Effector CD4-positive, alpha-beta T cell (primary cell): ENCODE data around the gene IL26. TPM values are rescaled to one million over a fixed set of nuclear protein-coding genes. Genes with fewer than 3 reads are reported as not detected.

ENCODE experiments used
- DNase-seq: peaks from one replicate; pipeline ENCODE4 v3.0.0-alpha.2; 2020
- total RNA-seq: gene quantifications from one replicate; lab custom pipeline; 2026; lab: John Stamatoyannopoulos, UW

Gene IL26, protein sequence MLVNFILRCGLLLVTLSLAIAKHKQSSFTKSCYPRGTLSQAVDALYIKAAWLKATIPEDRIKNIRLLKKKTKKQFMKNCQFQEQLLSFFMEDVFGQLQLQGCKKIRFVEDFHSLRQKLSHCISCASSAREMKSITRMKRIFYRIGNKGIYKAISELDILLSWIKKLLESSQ
- total RNA-seq = not detected

- DNase-seq = no peak
Measured at GRCh38 chr12:68225576-68226476, at the start of gene IL26. TSS of gene IL26 (minus strand) at chr12:68225810. CDS start at chr12:68225756, 54 bp downstream.

DNA sequence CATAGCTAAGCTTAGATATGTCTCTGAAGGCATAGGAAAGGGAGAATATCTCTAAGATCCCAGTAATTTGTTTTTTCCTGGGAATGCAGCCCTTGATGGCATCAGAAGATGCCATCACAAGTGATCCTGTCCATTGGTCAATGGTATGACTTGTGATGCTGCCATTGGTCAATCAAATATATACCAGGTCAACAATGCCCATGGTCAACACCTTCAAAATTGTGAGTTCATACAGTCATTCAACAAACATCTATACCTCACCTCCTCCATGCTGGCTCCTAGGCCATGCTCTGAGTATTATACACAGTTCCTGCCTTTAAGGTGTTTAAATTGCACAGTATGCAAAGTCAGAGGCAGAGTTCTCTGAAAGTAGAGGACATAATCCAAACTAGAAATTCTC lies 47.1 kb upstream of the IL26 start:
- DNase-seq = no peak

DNA sequence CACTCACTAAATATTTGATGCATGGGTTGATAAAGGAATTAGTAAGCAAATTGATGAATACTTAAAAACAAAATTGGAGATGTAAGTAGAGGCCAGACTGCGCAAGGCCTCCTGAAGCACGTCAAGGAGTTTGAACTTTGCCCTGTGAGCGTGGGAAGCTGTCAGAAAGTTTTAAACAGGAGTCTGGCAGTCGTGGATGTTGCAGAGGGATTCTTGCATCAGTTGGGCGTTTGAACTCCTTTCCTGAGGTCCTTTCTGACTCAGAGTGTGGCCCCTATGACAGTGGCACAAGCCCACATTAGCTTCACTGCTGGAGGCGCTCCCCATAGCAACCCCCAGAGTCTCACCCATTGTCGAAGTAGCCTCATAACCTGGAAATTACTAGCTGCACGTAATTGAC lies 45.7 kb upstream of the IL26 start:
- no peak for DNase-seq

DNA sequence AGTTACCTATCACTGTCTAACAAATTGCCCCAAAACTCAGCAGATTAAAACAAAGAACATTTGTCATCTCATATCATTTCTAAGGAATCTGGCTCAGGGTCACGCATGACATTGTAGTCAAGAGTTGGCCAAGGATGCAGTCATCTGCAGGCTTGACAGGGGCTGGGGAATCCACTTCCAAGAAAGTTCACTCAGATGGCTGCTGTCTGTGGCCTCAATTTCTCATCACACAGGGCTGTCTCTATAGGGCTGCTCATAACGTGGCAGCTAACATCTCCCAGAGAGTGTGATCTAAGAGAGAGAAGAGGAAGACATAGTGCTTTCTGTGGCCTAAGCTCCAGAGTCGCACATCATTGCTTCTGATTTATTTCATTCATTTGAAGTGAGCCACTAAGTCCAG lies 44.7 kb upstream of the IL26 start:
- DNase-seq = no peak

- DNase-seq = no peak
Measured at GRCh38 chr12:68269779-68270178, 44.2 kb upstream of the IL26 start.

- DNase-seq = no peak
Measured at GRCh38 chr12:68268967-68269366, 43.4 kb upstream of the IL26 start.

- DNase-seq = no peak
Measured at GRCh38 chr12:68267892-68268396, 42.3 kb upstream of the IL26 start.

- DNase-seq = no peak
Measured at GRCh38 chr12:68264857-68265256, 39.2 kb upstream of the IL26 start.

- DNase-seq = no peak
Measured at GRCh38 chr12:68264158-68264855, 38.7 kb upstream of the IL26 start.

DNA sequence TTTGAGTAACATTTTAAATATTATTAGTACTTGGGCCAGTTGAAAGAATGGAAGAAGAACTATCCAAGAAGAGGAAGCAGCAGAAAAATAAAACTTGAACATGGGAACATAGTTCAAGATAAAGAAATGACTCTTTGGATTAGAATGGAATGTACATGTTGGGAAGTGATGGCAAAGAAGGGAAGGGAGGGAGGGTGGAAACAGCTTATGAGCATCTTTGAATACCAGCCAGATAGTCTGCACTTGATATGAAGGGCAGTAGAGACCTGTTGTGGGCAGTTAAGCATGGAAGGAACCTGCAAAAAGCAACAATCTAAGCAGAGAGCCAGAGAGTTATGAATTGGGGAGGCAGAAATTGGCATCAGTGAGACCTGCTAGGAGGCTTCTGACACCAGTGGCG lies 37.8 kb upstream of the IL26 start:
- DNase-seq = no peak

DNA sequence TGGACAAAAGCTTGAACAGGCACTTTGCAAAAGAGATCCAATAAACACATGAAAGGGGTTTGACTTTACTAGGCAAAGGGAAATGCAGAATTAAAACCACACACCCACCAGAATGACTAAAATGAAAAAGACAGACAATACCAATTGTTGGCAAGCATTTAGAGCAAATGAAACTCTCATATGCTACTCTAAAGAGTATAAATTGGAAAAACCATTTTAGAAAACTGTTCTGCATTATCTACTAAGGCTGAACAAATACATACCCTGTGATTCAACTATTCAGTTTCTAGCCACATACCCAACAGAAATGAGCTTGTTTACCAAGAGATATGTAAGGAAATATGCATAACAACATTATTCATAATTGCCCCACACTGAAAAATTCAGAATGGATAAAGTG lies 36.3 kb upstream of the IL26 start:
- DNase-seq = no peak

- no peak for DNase-seq
Measured at GRCh38 chr12:68260153-68260552, 34.5 kb upstream of the IL26 start.

GRCh38 chr12:68259318-68259940 lies 33.8 kb upstream of the IL26 start:
- DNase-seq = no peak

- no peak for DNase-seq
Measured at GRCh38 chr12:68253504-68253903, 27.9 kb upstream of the IL26 start, which contains the start of gene IL22. TSS of gene IL22 (minus strand) at chr12:68253604. CDS start at chr12:68253448, 156 bp downstream.

- no peak for DNase-seq
Measured at GRCh38 chr12:68252077-68252476, 26.5 kb upstream of the IL26 start.

GRCh38 chr12:68250454-68250853 lies 24.8 kb upstream of the IL26 start:
- no peak for DNase-seq

GRCh38 chr12:68247785-68248184 lies 22.2 kb upstream of the IL26 start:
- no peak for DNase-seq

- no peak for DNase-seq
Measured at GRCh38 chr12:68246350-68246749, 20.7 kb upstream of the IL26 start.

DNA sequence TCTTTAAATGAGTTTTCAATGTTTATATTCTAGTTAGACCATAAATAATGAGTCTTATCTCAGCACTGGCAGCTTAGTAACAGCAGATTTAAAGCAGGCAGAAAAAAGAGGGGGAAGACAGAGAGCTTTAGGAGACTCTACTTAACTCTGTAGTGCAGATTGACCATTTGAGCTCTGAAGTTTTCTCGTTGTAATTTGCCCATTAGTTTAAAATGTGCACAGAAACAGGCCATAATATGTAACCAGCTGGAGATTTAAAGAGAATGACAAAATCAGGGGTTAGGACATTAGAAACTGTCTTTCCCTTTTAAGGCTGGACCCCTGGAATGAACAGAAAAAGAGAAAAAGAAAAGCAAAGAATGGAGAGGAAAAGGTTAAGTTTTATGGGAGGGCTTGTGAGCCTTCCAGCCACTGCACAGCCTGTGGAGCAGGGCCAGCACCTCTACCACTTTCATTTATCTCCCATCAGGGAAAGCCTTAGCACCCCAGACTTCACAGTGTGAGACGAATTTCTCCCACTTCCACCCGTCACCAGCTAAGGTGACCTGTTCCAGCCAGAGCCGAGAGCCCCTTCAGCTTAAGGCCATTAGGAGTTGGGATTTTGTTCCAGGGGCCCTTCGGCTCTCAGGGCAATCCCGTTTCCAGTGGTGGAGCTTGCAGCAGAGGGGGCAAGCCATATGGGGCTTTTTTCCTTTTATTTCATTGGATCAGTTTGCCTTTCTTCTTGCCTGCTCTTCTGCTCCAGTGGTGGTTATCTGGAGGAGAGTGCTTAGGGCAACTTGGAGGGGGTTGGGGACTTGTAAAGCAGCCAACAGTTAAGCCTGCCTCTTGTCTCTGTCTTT lies 19.8 kb upstream of the IL26 start:
- DNase-seq = no peak

DNA sequence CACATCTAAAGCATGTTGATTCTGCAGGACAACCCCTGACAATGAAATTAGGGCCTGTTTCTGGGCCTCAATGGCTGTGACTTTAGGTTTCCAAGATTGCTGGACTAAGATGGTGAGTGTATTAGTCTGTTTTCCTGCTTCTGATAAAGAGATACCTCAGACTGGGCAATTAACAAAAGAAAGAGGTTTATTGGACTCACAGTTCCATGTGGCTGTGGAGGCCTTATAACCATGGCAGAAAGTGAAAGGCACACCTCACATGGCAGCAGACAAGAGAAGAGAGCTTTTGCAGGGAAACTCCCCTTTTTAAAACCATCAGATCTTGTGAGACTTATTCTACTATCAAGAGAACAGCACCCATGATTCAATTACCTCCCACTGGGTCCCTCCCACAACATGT lies 17.2 kb upstream of the IL26 start:
- DNase-seq = no peak

DNA sequence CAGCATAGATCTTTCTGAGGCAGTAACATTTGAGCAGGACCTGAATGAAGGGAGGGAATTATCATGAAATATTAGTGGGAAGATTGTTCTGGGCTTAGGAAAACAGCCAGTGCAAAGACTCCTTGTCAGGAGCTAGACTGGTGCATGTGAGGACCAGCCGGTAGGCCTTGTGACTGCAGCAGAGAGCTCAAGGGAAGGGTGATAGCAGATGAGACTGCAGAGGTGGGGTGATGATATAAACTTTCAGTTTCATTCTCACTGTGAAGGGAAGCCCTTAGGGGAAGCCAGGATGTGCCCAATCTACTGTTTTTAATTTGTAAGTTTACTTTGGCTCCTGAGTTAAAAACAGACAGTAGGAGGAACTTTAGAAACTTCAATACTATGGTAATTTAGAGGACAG lies 15.4 kb upstream of the IL26 start:
- no peak for DNase-seq

DNA sequence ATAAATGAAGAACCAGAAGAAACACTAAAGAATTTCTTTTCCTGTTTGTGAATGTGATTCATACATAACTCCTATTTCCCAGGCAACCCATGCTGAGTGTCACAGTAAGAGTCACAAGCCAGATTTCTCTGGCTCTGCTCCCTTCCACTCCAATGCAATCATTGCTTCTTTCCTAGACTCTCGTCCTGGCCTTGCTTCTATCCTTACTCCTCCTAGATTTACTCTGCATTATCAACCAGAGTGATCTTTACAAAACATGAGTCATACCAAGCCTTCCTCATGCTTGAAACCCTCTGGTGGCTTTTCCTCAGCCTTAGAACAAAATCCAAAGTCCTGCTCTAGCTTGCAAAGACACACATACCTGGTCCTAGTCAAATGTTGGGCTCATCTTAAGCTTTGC lies 14.5 kb upstream of the IL26 start:
- no peak for DNase-seq
